ENCODE data around the gene ZNF619.

Gene ZNF619

GRCh38 chr3:40516201-40516600 lies 39.3 kb downstream of the ZNF619 start:
- H3K4me3 ChIP-seq (ENCODE audit: low read depth, low read length): no peak overlapping the region
- TF ChIP-seq CTCF (IDR thresholded peaks at IDR 0.05; ENCODE audit: borderline replicate concordance, insufficient read depth, low read depth, low read length): no peak

DNA sequence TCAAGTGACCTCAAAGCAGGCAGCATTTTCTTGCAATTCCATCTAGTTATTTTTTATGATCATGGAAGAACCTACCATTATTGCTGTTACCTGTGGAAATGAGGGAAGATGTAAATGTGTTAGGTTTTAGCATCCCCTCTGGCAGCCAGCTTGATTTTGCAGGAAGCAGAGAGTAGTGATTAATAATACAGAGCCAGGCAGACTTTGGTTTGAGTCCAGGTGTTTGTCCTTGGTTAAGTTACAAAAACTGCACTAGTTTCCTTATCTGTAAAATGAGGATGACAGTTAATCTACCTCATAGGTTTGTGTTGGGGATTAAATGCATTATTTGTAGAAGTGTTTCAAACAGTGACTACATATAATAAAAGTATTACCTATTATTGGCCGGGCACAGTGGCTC lies 41.1 kb downstream of the ZNF619 start:
- no peak overlapping the region for H3K4me3 ChIP-seq (ENCODE audit: low read depth, low read length)
- TF ChIP-seq CTCF (IDR thresholded peaks at IDR 0.05; ENCODE audit: borderline replicate concordance, insufficient read depth, low read depth, low read length): no peak

DNA sequence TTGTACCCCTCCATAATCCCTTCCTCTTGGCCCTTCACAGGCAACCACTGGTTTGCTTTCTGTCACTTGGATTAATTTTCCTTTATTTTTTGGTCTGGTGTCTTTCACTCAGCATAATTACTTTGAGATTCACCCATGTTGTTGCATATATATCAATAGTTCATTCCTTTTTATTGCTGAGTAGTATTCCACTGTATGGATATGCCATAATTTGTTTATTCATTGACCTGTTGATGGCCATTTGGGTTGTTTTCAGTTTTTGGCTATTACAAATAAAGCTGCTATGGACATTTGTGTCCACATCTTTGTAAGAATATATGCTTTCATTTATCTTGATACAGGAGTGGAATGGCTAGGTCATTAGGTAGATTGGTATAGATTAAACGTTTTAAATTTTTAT lies 41.9 kb downstream of the ZNF619 start:
- TF ChIP-seq CTCF (IDR thresholded peaks at IDR 0.05; ENCODE audit: borderline replicate concordance, insufficient read depth, low read depth, low read length): no peak
- H3K4me3 ChIP-seq (ENCODE audit: low read depth, low read length): no peak overlapping the region

- no peak overlapping the region for H3K4me3 ChIP-seq (ENCODE audit: low read depth, low read length)
- TF ChIP-seq CTCF (IDR thresholded peaks at IDR 0.05; ENCODE audit: borderline replicate concordance, insufficient read depth, low read depth, low read length): no peak
Observed at GRCh38 chr3:40521254-40521653, 44.3 kb downstream of the ZNF619 start.

- TF ChIP-seq CTCF (IDR thresholded peaks at IDR 0.05; ENCODE audit: borderline replicate concordance, insufficient read depth, low read depth, low read length): no peak
Observed at GRCh38 chr3:40523781-40524180, 46.9 kb downstream of the ZNF619 start.

DNA sequence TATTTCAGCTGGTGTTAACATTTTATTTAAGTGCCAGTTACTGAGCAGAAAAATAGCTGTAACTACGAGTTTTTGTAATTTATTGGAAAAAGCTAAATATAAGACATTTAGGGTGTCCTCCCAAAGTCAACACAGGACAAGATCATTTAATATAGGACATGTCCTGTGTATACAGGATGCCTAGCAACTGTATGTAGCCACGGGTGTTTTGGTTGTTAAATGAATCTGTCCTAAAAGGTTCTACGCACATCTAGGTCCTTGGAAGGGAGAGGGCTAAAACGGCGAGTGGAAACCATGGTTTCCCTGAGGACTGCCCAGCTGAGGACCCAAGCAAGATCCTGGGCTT lies 47.3 kb downstream of the ZNF619 start:
- peak overlapping the region; percentile 71 for H3K4me3 ChIP-seq (ENCODE audit: low read depth, low read length)
- TF ChIP-seq CTCF (IDR thresholded peaks at IDR 0.05; ENCODE audit: borderline replicate concordance, insufficient read depth, low read depth, low read length): no peak

More at GRCh38 chr3:40523781-40524180, 46.9 kb downstream of the ZNF619 start:
- no peak overlapping the region for H3K4me3 ChIP-seq (ENCODE audit: low read depth, low read length)

DNA sequence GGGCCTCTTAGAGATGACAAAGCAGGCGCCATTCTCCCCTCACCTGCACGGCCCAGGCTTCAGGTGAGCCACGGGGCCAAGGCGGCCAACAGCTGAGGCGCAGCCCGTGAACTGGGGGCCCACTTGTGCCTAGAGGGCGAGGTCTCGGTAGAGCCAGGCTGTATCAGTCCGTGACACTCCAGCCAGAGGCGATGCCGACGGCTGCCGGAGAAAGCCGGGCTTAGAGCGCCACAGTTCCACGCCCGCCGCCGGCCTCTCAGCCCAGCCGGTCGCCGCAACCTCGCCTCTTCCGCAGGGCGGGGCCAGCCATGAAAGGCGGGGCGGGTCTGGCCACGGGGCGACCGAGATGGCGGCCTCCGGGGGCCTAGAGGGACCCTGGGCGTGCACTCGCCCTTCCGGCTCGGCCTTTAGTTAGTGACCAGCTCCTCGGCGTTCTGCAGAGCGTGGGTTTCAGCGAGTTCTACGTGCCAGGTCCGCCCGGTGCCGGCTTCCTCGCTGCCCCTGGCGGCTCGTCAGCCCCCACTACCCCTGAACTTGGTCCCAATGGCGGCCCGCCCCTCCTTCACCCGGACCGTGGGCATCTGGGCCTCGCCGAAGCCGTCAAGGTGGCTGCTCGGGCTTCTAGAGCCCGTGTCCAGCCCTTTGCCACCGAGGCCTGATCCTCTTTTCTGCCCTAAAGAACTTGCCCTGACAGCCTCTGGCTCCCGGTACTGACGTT lies 47.8 kb downstream of the ZNF619 start, which contains the start of gene ZNF621:
Gene ZNF621, plus strand, starts transcription at position 393 of the 718 bp plus-strand sequence. CDS start 881 bp downstream, outside the sequence.
- peak within 1 kb of the TSS; percentile 71 for H3K4me3 ChIP-seq (ENCODE audit: low read depth, low read length)
- no peak for TF ChIP-seq CTCF (IDR thresholded peaks at IDR 0.05; ENCODE audit: borderline replicate concordance, insufficient read depth, low read depth, low read length)

Data from GM12875 (cell line).